IMR-90 (cell line): Measurements from ENCODE around the gene TMEM41A. TPM values are rescaled to one million over a fixed set of nuclear protein-coding genes. Genes with fewer than 3 reads are reported as not detected.

Experiments
- ATAC-seq: fragments of 200-7000 bp; cut with Tn5 transposase; 2 replicates; pipeline ENCODE4 v1.9.1; 2020; ENCODE audit warnings: low read depth, mild to moderate bottlenecking, moderate library complexity
- BruUV-seq: library from RNA; stranded (reverse); fragments of 400-500 nt; replicated peaks from 2 replicates; lab custom pipeline; 2021; lab: Mats Ljungman, UMichigan
- CTCF ChIA-PET: fragments of 300-600 bp; formaldehyde crosslinking; extraction: SDS; loops from one replicate; lab custom pipeline; 2021; ENCODE audit warnings: antibody characterized with exemption; lab: Yijun Ruan, JAX
- POLR2A ChIA-PET: fragments of 300-600 bp; sonication (Branson Sonifier 250); formaldehyde crosslinking; loops from one replicate; lab custom pipeline; 2022; ENCODE audit warnings: antibody characterized with exemption; ENCODE audit not compliant: unreplicated experiment; lab: Charles Lee
- DNase-seq: peaks from one replicate; pipeline ENCODE4 v3.0.0; 2013
- H2AFZ ChIP-seq: replicated peaks from 2 replicates; pipeline ENCODE3; 2013; ENCODE audit warnings: low read length, mild to moderate bottlenecking; ENCODE audit not compliant: poor library complexity
- H2AK5ac ChIP-seq: 2 replicates; pipeline ENCODE4 v1.6.1; 2013; ENCODE audit warnings: low read depth, low read length, inconsistent platforms
- H2AK9ac ChIP-seq: replicated peaks from 2 replicates; pipeline ENCODE3; 2013; ENCODE audit warnings: mild to moderate bottlenecking, low read depth, low read length, moderate library complexity; ENCODE audit not compliant: poor library complexity
- H2BK120ac ChIP-seq: 2 replicates; pipeline ENCODE4 v1.6.1; 2013; ENCODE audit warnings: low read depth, low read length, inconsistent platforms
- H2BK15ac ChIP-seq: 3 replicates; pipeline ENCODE4 v1.6.1; 2013; ENCODE audit warnings: low read depth, low read length, inconsistent platforms
- H2BK20ac ChIP-seq: 2 replicates; pipeline ENCODE4 v1.6.1; 2013; ENCODE audit warnings: low read depth, mild to moderate bottlenecking, inconsistent platforms, low read length, moderate library complexity
- H2BK5ac ChIP-seq: 2 replicates; pipeline ENCODE4 v1.6.1; 2013; ENCODE audit warnings: mild to moderate bottlenecking, low read depth, low read length, inconsistent platforms; ENCODE audit not compliant: poor library complexity, severe bottlenecking
- H3K14ac ChIP-seq: replicated peaks from 2 replicates; pipeline ENCODE4 v1.6.1; 2013; ENCODE audit warnings: low read depth, low read length, inconsistent platforms
- H3K18ac ChIP-seq: 2 replicates; pipeline ENCODE4 v1.6.1; 2013; ENCODE audit warnings: low read depth, low read length, control low read depth
- H3K23ac ChIP-seq: 2 replicates; pipeline ENCODE4 v1.6.1; 2013; ENCODE audit warnings: low read depth, low read length, inconsistent platforms
- H3K27ac ChIP-seq: 2 replicates; pipeline ENCODE4 v1.5.1; 2013; ENCODE audit warnings: mild to moderate bottlenecking, control low read depth, low read length; ENCODE audit not compliant: insufficient read depth
- H3K27me3 ChIP-seq: 2 replicates; pipeline ENCODE4 v1.6.1; 2013; ENCODE audit warnings: low read length; ENCODE audit not compliant: control insufficient read depth, insufficient read depth
- H3K36me3 ChIP-seq: 2 replicates; pipeline ENCODE4 v1.6.1; 2013; ENCODE audit warnings: low read length, mixed read lengths; ENCODE audit not compliant: control insufficient read depth, insufficient read depth
- H3K4ac ChIP-seq: 2 replicates; pipeline ENCODE4 v1.6.1; 2013; ENCODE audit warnings: low read depth, low read length, inconsistent platforms
- H3K4me1 ChIP-seq: 2 replicates; pipeline ENCODE4 v1.6.1; 2013; ENCODE audit warnings: low read length, mixed read lengths; ENCODE audit not compliant: control insufficient read depth, insufficient read depth
- H3K4me2 ChIP-seq: 2 replicates; pipeline ENCODE4 v1.6.1; 2013; ENCODE audit warnings: low read depth, mild to moderate bottlenecking, control low read depth, low read length, moderate library complexity
- H3K4me3 ChIP-seq: 2 replicates; pipeline ENCODE4 v1.5.1; 2013; ENCODE audit warnings: low read depth, mild to moderate bottlenecking, control low read depth, low read length, moderate library complexity; ENCODE audit not compliant: insufficient read depth
- H3K56ac ChIP-seq: 2 replicates; pipeline ENCODE4 v1.6.1; 2013; ENCODE audit warnings: low read length, inconsistent platforms; ENCODE audit not compliant: insufficient read depth; ENCODE audit errors: extremely low read depth
- H3K79me1 ChIP-seq, 2 experiments: 2 replicates each; pipeline ENCODE4 v1.6.1; 2013; ENCODE audit warnings: low read length in 2 of 2, inconsistent platforms in 1 of 2, low read depth in 1 of 2
- H3K9ac ChIP-seq: 2 replicates; pipeline ENCODE4 v1.6.1; 2013; ENCODE audit warnings: low read depth, low read length, control low read depth
- H3K9me1 ChIP-seq: 2 replicates; pipeline ENCODE4 v1.6.1; 2013; ENCODE audit warnings: low read length, inconsistent platforms; ENCODE audit not compliant: insufficient read depth
- H3K9me3 ChIP-seq: 2 replicates; pipeline ENCODE4 v1.6.1; 2013; ENCODE audit warnings: low read length; ENCODE audit not compliant: control insufficient read depth, insufficient read depth
- H4K20me1 ChIP-seq: 2 replicates; pipeline ENCODE4 v1.6.1; 2013; ENCODE audit warnings: low read length, inconsistent platforms; ENCODE audit not compliant: insufficient read depth
- H4K5ac ChIP-seq: 2 replicates; pipeline ENCODE4 v1.6.1; 2013; ENCODE audit warnings: mild to moderate bottlenecking, low read depth, low read length, control low read depth
- H4K8ac ChIP-seq, 2 experiments: 2 replicates each; pipeline ENCODE4 v1.6.1; 2013; ENCODE audit warnings: low read depth in 2 of 2, low read length in 2 of 2, control low read depth in 1 of 2, inconsistent platforms in 1 of 2
- H4K91ac ChIP-seq: 2 replicates; pipeline ENCODE4 v1.6.1; 2013; ENCODE audit warnings: low read depth, low read length, inconsistent platforms; ENCODE audit not compliant: insufficient read depth
- CEBPB ChIP-seq: IDR thresholded peaks from 2 replicates; pipeline ENCODE4 v1.6.1; 2012; ENCODE audit warnings: low read depth, low read length, improper control_type of control experiment
- CHD1 ChIP-seq: IDR thresholded peaks from 2 replicates; pipeline ENCODE4 v1.6.1; 2012; ENCODE audit warnings: low read depth, low read length, improper control_type of control experiment
- FOS ChIP-seq: fragments of 150-350 bp; IDR thresholded peaks from 2 replicates; pipeline ENCODE4 v1.6.1; 2016; ENCODE audit warnings: low read depth, low read length
- MAZ ChIP-seq: IDR thresholded peaks from 2 replicates; pipeline ENCODE4 v1.6.1; 2012; ENCODE audit warnings: low read depth, mild to moderate bottlenecking, low read length, improper control_type of control experiment, moderate library complexity, borderline replicate concordance
- MXI1 ChIP-seq: IDR thresholded peaks from 2 replicates; pipeline ENCODE4 v1.6.1; 2012; ENCODE audit warnings: low read depth, mild to moderate bottlenecking, low read length, moderate library complexity, borderline replicate concordance
- NFE2L2 ChIP-seq: fragments of 150-350 bp; IDR thresholded peaks from 2 replicates; pipeline ENCODE4 v1.6.1; 2016; ENCODE audit warnings: low read depth, mild to moderate bottlenecking, low read length
- POLR2A ChIP-seq: IDR thresholded peaks from 2 replicates; pipeline ENCODE4 v1.6.1; 2012; ENCODE audit warnings: mild to moderate bottlenecking, low read depth, low read length
- RAD21 ChIP-seq: IDR thresholded peaks from 2 replicates; pipeline ENCODE4 v1.6.1; 2012; ENCODE audit warnings: low read length, improper control_type of control experiment
- RCOR1 ChIP-seq: IDR thresholded peaks from 2 replicates; pipeline ENCODE4 v1.6.1; 2012; ENCODE audit warnings: mild to moderate bottlenecking, low read length, improper control_type of control experiment; ENCODE audit not compliant: insufficient replicate concordance
- RFX5 ChIP-seq: IDR thresholded peaks from 2 replicates; pipeline ENCODE4 v1.8.0; 2012; ENCODE audit warnings: low read depth, mild to moderate bottlenecking, low read length, moderate library complexity
- SMC3 ChIP-seq: fragments of 150-350 bp; IDR thresholded peaks from 2 replicates; pipeline ENCODE4 v1.6.1; 2016; ENCODE audit warnings: low read depth, mild to moderate bottlenecking, antibody characterized with exemption, low read length, moderate library complexity
- WGBS, 2 experiments: methylation state at CpG; one replicate each; pipeline versions ENCODE4 v1.1.5 to v1.1.7; 2013; ENCODE audit warnings: missing lambda C conversion rate in 2 of 2; ENCODE audit not compliant: insufficient read length in 1 of 2; ENCODE audit errors: extremely low coverage in 2 of 2; 5-methylcytosine and 5-hydroxymethylcytosine counted together
- dilution Hi-C: fragments of 300-500 bp; cut with HindIII; formaldehyde crosslinking; loops from one replicate; pipeline ENCODE4 v1.14.3; 2018; ENCODE audit warnings: low sequenced_read_pairs; ENCODE audit not compliant: unreplicated experiment
- in situ Hi-C: fragments of 300-500 bp; cut with MboI; formaldehyde crosslinking; loops from 3 replicates; pipeline ENCODE4 v1.14.3; 2019; ENCODE audit warnings: low sequenced_read_pairs, inconsistent platforms, mixed read lengths
- intact Hi-C: fragments of 100-400 bp; cut with micrococcal nuclease; formaldehyde crosslinking; loops from 2 replicates; pipeline ENCODE4 v1.10.0; 2022
- polyA plus RNA-seq, 3 experiments: library from polyadenylated mRNA; depleted of rRNA; stranded (reverse); fragments of >200 nt; gene quantifications; 2 replicates each; pipeline ENCODE4 v1.2.3, GENCODE V29; 2012; ENCODE audit warnings: low replicate concordance in 1 of 3
- total RNA-seq: library from RNA; depleted of rRNA; stranded (reverse); fragments of >200 nt; gene quantifications from 2 replicates; pipeline ENCODE4 v1.2.3, GENCODE V29; 2012
- TF ChIP-seq, protein P1 (sequence below): conservative IDR thresholded peaks from 2 replicates; pipeline ENCODE4 v1.5.1; 2012; ENCODE audit warnings: mild to moderate bottlenecking, low read depth, low read length, improper control_type of control experiment

Gene TMEM41A
- total and polyA plus RNA-seq, 2 of the 4 experiments (the other 2 are of a cell fraction): 10.6 to 12.5 TPM

DNA sequence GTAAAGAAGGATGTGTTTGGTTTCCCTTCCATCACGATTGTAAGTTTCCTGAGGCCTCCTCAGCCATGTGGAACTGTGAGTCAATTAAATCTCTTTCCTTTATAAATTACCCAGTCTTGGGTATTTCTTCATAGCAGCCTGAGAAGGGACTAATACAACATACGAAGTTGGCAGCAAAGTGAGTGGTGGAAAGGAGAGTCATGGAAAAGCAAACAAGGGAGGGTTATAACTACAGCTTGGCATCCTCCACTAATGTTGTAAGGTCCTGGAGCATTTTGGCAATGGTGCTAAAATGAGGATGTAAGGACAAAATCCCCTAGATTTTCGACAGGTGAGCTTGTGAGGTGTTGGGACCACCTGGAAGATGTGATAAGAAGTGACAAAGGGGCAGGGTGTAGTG lies 5.8 kb upstream of the TMEM41A start:
- Histone ChIP-seq H3K9ac (no peak overlapping the region), H2AFZ (no peak overlapping the region), H2BK5ac (no peak overlapping the region), H3K79me1 (no peaks in the 10 kb centered on the region), H3K18ac (no peak overlapping the region), H4K5ac (no peak overlapping the region), H2BK15ac (no peak overlapping the region), H3K56ac (no peak overlapping the region), H2AK9ac (no peak overlapping the region), H3K4me2 (no peak overlapping the region), H4K20me1 (no peaks in the 10 kb centered on the region), H3K36me3 (no peaks in the 10 kb centered on the region), H3K27ac (no peak overlapping the region), H2BK120ac (no peak overlapping the region), H3K9me3 (no peaks in the 10 kb centered on the region), H4K8ac (no peak overlapping the region), H3K4me3 (no peak overlapping the region), H3K9me1 (no peaks in the 10 kb centered on the region), H3K4me1 (no peaks in the 10 kb centered on the region), H3K14ac (no peak overlapping the region), H2AK5ac (no peak overlapping the region), H3K23ac (no peak overlapping the region), H4K91ac (no peak overlapping the region), H2BK20ac (no peak overlapping the region), H3K27me3 (peaks cover 19% of the 10 kb centered on the region), H3K4ac (no peak overlapping the region)
- CTCF ChIA-PET: interaction anchor here (0.6 kb wide), 2 partner anchors 16 to 74 kb away, joined by 3 to 5 read pairs; no protein-coding TSS in a partner anchor
- intact Hi-C loops: no loop called here
- dilution Hi-C loops: no loop called here
- in situ Hi-C loops: no loop called here
- no CpG with 5 or more reads among the region's 3 CpGs for WGBS, 2 experiments
- no peak for ATAC-seq
- POLR2A ChIA-PET: no interaction called here
- TF ChIP-seq SMC3 (no peak), RFX5 (no peak), MAZ (no peak), FOS (no peak), NFE2L2 (no peak), POLR2A (no peak), RCOR1 (no peak), MXI1 (no peak), RAD21 (no peak), CEBPB (no peak), CHD1 (no peak)
- TF ChIP-seq, protein P1, sequence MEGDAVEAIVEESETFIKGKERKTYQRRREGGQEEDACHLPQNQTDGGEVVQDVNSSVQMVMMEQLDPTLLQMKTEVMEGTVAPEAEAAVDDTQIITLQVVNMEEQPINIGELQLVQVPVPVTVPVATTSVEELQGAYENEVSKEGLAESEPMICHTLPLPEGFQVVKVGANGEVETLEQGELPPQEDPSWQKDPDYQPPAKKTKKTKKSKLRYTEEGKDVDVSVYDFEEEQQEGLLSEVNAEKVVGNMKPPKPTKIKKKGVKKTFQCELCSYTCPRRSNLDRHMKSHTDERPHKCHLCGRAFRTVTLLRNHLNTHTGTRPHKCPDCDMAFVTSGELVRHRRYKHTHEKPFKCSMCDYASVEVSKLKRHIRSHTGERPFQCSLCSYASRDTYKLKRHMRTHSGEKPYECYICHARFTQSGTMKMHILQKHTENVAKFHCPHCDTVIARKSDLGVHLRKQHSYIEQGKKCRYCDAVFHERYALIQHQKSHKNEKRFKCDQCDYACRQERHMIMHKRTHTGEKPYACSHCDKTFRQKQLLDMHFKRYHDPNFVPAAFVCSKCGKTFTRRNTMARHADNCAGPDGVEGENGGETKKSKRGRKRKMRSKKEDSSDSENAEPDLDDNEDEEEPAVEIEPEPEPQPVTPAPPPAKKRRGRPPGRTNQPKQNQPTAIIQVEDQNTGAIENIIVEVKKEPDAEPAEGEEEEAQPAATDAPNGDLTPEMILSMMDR: no peak
- BruUV-seq: no TSS peak
- DNase-seq: no peak
